Adrenal gland (tissue), 5 donors: ENCODE measurements around the gene CFAP77.

Source experiments
- POLR2A ChIP-seq, 2 donors: fragments of 450-650 bp; IDR thresholded peaks; one replicate each; pipeline ENCODE4 v1.6.1; 2017; ENCODE audit warnings: antibody characterized with exemption in 2 of 2, mild to moderate bottlenecking in 2 of 2, moderate library complexity in 1 of 2
- TF ChIP-seq, protein P1 (sequence below), 6 experiments: fragments of 450-650 bp in 4 of 6; fragments of 200-600 bp in 2 of 6; sonication (generic) in 1 of 6; IDR thresholded peaks; 1 replicate in 5 of 6; 2 replicates in 1 of 6; pipeline versions ENCODE4 v1.5.1 to v1.8.0; 2016 to 2021; ENCODE audit warnings: antibody characterized with exemption in 6 of 6, mild to moderate bottlenecking in 2 of 6, moderate library complexity in 1 of 6
- donor health status: DM: no; HTN: no; CAD: no.

DNA sequence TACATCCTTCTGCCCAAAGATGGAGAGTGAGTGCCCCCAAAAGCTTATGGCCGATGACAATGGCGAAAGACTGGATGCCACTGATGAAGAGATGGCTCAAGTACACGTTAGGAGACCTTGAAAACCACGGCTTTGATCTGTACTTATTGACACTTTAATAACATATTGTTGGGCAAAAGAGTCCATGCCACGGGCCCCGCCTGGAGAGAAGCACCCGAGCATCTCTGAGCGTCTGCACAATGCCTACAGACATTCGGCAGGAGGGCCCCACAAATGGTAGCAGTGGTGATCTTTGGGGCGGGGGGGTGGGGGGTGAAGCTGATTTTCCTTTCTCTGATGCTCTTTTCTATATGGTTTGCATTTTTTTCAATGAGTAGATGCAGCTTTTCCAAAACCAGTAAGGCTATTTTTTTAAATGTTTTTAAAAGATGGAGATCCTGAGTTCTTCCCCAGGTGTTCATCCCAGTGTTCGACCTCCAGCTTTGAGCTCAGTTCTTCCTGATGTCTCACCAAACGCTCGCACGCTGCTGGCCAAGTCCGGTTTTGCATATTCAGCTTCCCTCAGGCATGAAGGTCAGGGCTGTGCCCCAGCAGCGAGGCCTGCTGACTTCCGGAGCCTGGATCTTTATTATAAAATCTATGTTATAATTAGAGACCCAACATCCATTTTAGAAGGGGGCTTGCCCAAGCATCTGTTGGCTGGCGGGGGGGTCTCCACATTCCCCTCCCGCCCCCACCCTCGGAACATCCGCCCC is 138.1 kb downstream of the CFAP77 start:
- TF ChIP-seq, protein P1, sequence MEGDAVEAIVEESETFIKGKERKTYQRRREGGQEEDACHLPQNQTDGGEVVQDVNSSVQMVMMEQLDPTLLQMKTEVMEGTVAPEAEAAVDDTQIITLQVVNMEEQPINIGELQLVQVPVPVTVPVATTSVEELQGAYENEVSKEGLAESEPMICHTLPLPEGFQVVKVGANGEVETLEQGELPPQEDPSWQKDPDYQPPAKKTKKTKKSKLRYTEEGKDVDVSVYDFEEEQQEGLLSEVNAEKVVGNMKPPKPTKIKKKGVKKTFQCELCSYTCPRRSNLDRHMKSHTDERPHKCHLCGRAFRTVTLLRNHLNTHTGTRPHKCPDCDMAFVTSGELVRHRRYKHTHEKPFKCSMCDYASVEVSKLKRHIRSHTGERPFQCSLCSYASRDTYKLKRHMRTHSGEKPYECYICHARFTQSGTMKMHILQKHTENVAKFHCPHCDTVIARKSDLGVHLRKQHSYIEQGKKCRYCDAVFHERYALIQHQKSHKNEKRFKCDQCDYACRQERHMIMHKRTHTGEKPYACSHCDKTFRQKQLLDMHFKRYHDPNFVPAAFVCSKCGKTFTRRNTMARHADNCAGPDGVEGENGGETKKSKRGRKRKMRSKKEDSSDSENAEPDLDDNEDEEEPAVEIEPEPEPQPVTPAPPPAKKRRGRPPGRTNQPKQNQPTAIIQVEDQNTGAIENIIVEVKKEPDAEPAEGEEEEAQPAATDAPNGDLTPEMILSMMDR (IDR thresholded peaks at IDR 0.05) = no peak
- no peak for TF ChIP-seq POLR2A (IDR thresholded peaks at IDR 0.05)
